ENCODE results near the gene C1orf216.
A peak's percentile ranks its signal among the peaks of the same experiment; 100 is the strongest.

The C1orf216 gene

DNA sequence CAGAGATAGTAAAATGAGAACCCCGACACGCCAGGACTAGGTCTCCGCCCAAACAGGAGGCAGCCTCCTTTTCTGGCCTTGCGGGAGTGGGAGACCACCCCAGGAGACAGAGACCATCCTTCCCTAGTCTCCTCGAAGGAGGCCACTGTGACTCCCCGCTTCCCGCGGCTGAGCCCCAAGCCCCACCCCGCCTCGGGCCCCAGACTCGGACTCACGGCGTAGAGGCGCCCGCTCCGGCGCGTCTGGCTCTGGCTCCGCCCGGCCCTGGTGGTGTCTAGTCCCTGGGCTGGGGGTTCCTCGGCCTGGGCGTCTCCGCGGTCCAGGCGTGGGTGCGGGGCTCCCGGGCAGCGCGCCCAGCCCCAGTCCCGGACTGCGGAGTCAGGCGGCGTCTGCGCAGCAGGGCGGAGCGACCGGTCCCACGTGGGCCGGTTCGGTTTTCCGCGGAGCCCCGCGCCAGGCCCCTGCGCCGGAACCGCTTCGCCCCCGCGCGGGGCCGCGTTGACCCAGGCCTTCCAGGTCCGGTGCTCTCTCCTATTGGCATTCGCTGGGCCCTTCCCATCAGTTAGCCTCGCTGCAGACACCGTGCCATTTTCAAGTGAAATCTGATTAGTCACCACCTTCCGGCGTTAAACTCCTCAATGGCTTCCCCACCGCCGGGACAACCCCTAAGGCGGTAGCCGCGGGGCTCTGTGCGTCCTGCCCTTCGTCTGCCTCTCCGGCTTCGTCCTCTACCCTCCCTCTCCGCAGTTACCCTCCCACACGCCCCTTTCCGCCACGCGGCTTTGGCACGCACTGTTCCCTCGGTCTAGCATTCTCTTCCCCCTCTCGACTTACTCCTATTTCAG lies at the start of gene C1orf216:
Gene C1orf216 (minus strand): TSS at position 393 of the 845 bp plus-strand sequence. CDS start 2,563 bp downstream, outside the sequence.
- H3K27me3 Mint-ChIP-seq: no peaks in the 10 kb centered on the region
- H3K4me3 Mint-ChIP-seq: peak within 1 kb of the TSS; percentile 90
- peak within 1 kb of the TSS; percentile 85 for H3K27ac Mint-ChIP-seq (ENCODE audit: low read depth)
- peak; percentile 79 for ATAC-seq (replicated peaks; ENCODE audit: extremely low read depth, poor library complexity, severe bottlenecking)
- no peaks in the 10 kb centered on the region for H3K9me3 Mint-ChIP-seq
- peak; percentile 43 to 45 for DNase-seq (ENCODE audit: low spot score in 2 of 2)
- H3K4me1 Mint-ChIP-seq: peaks cover 38% of the 10 kb centered on the region
- H3K36me3 Mint-ChIP-seq (ENCODE audit: insufficient read depth): peaks cover 5% of the 10 kb centered on the region

DNA sequence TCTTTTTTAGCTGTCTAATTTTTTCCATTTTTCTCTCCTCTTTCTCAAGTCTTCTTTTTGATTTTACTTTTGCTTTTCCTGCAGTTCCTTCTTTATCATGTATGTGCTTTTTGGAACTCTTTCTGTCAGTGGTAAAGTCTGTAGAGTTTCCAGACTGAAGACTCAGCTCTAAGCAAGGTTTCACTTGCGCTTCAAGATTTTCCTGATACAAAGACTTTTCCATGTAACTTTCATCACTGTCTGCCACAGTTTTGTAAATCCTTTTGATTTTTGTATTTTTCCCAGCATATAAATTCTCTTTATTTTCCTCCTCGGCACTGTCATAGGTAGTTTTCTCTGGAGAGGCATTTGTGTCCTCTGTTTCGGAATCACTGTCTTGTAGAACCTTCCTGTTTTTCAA lies 45.6 kb upstream of the C1orf216 start:
- Mint-ChIP-seq H3K27ac (ENCODE audit: low read depth) (no peak overlapping the region), H3K36me3 (ENCODE audit: insufficient read depth) (no peaks in the 10 kb centered on the region), H3K27me3 (no peaks in the 10 kb centered on the region), H3K9me3 (no peaks in the 10 kb centered on the region), H3K4me3 (no peak overlapping the region), H3K4me1 (peaks cover 12% of the 10 kb centered on the region)
- no peak for ATAC-seq (replicated peaks; ENCODE audit: extremely low read depth, poor library complexity, severe bottlenecking)
- no peak for DNase-seq (ENCODE audit: low spot score in 2 of 2)

DNA sequence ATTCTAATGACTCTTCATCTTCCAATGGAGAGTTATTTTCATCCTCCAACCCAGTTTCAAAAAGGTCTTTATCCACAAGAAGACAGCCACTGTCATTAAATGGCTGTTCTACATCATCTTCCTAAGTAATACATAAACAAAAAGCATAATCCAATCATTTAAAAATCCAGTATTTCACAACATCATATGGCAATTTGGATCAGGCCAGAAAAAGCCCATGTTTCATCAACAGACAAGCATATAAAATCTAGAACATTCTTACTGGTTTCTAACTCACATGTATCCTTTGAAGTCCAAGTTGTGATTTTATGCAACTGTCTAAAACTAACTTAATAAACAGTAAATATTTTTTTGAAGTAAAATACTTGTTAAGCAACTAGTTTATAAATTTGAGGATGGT lies 44.5 kb upstream of the C1orf216 start:
- Mint-ChIP-seq H3K36me3 (ENCODE audit: insufficient read depth) (no peaks in the 10 kb centered on the region), H3K4me3 (no peak overlapping the region), H3K27ac (ENCODE audit: low read depth) (no peak overlapping the region), H3K4me1 (peaks cover 12% of the 10 kb centered on the region), H3K27me3 (no peaks in the 10 kb centered on the region), H3K9me3 (no peaks in the 10 kb centered on the region)
- ATAC-seq (replicated peaks; ENCODE audit: extremely low read depth, poor library complexity, severe bottlenecking) (no peak), DNase-seq (ENCODE audit: low spot score in 2 of 2) (no peak)

GRCh38 chr1:35762141-35762540 lies 43.5 kb upstream of the C1orf216 start:
- Mint-ChIP-seq H3K4me1 (peaks cover 12% of the 10 kb centered on the region), H3K36me3 (ENCODE audit: insufficient read depth) (no peaks in the 10 kb centered on the region), H3K27me3 (no peaks in the 10 kb centered on the region), H3K4me3 (no peak overlapping the region), H3K9me3 (no peaks in the 10 kb centered on the region), H3K27ac (ENCODE audit: low read depth) (no peak overlapping the region)
- ATAC-seq (replicated peaks; ENCODE audit: extremely low read depth, poor library complexity, severe bottlenecking) (no peak), DNase-seq (ENCODE audit: low spot score in 2 of 2) (no peak)

DNA sequence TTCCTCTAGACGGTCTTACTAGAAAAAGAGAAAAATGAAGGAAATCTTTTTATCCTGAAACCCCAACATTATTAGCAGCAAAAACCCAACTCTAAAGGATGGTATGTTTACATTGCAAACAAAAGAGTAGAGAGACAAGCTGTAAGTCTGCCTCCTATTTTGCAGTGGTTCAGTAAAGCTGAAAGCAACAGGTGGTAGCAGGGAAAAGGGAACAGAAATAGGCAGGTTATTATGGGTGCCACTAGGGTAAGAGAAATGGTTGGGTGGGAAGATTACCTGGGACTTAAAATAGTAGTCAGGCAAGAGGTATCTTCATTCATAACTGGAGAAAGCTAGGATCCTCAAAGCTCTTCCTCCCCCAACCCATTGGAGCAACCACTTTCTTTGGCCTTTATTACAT lies 37.4 kb upstream of the C1orf216 start:
- no peak overlapping the region for H3K27ac Mint-ChIP-seq (ENCODE audit: low read depth)
- H3K9me3 Mint-ChIP-seq: no peaks in the 10 kb centered on the region
- no peak overlapping the region for H3K4me3 Mint-ChIP-seq
- DNase-seq (ENCODE audit: low spot score in 2 of 2): no peak
- no peaks in the 10 kb centered on the region for H3K36me3 Mint-ChIP-seq (ENCODE audit: insufficient read depth)
- no peaks in the 10 kb centered on the region for H3K4me1 Mint-ChIP-seq
- no peak for ATAC-seq (replicated peaks; ENCODE audit: extremely low read depth, poor library complexity, severe bottlenecking)
- H3K27me3 Mint-ChIP-seq: no peaks in the 10 kb centered on the region

DNA sequence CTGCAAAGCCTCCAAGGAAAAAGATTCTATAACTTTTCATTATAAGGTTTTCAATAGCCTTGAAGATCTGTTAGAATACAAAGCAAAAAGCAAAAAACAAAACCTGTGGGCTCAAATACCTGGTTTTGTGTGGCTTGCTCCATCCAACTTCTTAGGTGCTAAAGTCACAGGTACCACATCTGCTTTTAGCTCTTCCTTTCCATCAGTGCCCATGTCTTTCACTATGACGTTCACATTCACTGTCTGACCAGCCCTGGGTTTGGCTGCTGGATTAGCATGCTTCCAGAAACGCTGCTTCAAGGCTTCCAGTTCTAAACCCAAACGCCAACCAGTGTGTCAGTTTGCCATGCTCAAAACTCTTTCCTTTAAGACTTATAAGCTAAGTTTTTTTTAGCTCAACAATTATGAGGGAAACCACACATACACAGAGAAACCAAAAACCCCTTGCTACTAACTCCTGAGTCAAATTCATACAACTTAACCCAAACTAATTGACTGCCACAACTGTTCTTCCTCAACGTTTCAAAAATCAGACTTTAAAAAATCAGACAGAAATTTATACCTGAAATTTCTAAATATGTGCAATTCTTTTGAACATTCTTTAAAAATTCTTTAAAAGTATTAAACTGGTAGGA lies 35.1 kb upstream of the C1orf216 start:
- Mint-ChIP-seq H3K4me3 (no peak overlapping the region), H3K9me3 (no peaks in the 10 kb centered on the region), H3K36me3 (ENCODE audit: insufficient read depth) (no peaks in the 10 kb centered on the region), H3K27ac (ENCODE audit: low read depth) (peak overlapping the region; percentile 6), H3K4me1 (no peaks in the 10 kb centered on the region), H3K27me3 (no peaks in the 10 kb centered on the region)
- ATAC-seq (replicated peaks; ENCODE audit: extremely low read depth, poor library complexity, severe bottlenecking): no peak
- no peak for DNase-seq (ENCODE audit: low spot score in 2 of 2)

DNA sequence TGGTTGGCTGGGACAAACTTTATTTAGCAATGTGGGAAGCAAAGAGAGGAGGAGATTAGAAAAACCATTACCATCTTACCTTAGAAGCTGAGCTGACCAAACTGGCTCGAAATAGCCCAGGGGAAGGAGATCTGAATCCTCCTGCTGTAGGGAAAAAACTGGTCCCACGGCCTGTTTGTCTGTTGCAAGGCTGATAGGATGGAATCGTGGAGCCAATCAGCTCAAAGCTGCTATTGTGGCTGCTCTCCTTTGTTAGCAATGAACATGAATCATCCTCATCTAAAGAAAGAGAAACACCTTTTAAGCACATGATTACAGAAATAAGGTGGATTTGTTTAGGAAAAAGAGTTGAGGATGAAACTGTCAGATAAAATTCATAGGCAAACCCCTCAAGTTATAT lies 29.6 kb upstream of the C1orf216 start:
- Mint-ChIP-seq H3K27ac (ENCODE audit: low read depth) (no peak overlapping the region), H3K9me3 (no peaks in the 10 kb centered on the region), H3K36me3 (ENCODE audit: insufficient read depth) (no peaks in the 10 kb centered on the region), H3K4me1 (no peaks in the 10 kb centered on the region), H3K27me3 (no peaks in the 10 kb centered on the region), H3K4me3 (no peak overlapping the region)
- ATAC-seq (replicated peaks; ENCODE audit: extremely low read depth, poor library complexity, severe bottlenecking): no peak
- DNase-seq (ENCODE audit: low spot score in 2 of 2): no peak

GRCh38 chr1:35745124-35745730 lies 26.5 kb upstream of the C1orf216 start:
- Mint-ChIP-seq H3K4me1 (no peaks in the 10 kb centered on the region), H3K36me3 (ENCODE audit: insufficient read depth) (no peaks in the 10 kb centered on the region)

GRCh38 chr1:35737120-35737519 lies 18.4 kb upstream of the C1orf216 start:
- Mint-ChIP-seq H3K27ac (ENCODE audit: low read depth) (no peak overlapping the region), H3K36me3 (ENCODE audit: insufficient read depth) (no peaks in the 10 kb centered on the region), H3K4me3 (no peak overlapping the region), H3K4me1 (no peaks in the 10 kb centered on the region), H3K9me3 (no peaks in the 10 kb centered on the region), H3K27me3 (no peaks in the 10 kb centered on the region)
- ATAC-seq (replicated peaks; ENCODE audit: extremely low read depth, poor library complexity, severe bottlenecking) (no peak), DNase-seq (ENCODE audit: low spot score in 2 of 2) (no peak)

More at GRCh38 chr1:35745124-35745730, 26.5 kb upstream of the C1orf216 start:
- no peaks in the 10 kb centered on the region for H3K9me3 Mint-ChIP-seq
- ATAC-seq (replicated peaks; ENCODE audit: extremely low read depth, poor library complexity, severe bottlenecking): no peak
- no peak for DNase-seq (ENCODE audit: low spot score in 2 of 2)
- no peak overlapping the region for H3K27ac Mint-ChIP-seq (ENCODE audit: low read depth)
- H3K27me3 Mint-ChIP-seq: no peaks in the 10 kb centered on the region
- H3K4me3 Mint-ChIP-seq: no peak overlapping the region

DNA sequence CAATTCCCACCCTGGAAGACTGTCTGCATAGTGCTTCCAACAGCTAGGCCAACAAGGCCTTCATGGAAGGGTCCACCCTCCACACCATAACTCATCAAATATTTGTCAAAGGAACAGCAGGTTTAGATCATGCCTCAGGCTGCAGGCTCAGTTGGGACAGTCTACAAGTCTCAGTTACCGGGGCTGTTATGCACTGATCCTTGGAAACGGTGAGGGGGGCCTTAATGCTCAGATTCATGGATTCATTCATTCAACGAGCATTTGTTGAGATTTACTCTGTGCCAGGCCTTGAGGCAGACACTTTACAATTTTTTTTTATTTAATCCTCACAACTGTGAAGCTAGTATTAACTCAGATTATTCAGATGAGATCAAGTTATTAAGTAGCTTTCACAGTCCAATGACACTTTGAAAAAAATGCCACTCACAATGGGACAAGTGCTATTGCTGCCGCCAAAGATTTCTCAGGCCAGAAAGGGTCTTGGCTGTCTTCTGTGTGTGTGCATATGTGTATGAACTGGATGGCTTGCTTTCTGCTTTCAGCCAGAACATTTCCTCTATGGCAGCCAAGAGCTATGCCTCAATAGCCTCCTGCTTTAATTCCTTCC lies 8.9 kb upstream of the C1orf216 start:
- Mint-ChIP-seq H3K9me3 (no peaks in the 10 kb centered on the region), H3K4me3 (no peak overlapping the region), H3K27me3 (no peaks in the 10 kb centered on the region), H3K36me3 (ENCODE audit: insufficient read depth) (no peaks in the 10 kb centered on the region), H3K4me1 (peaks cover 7% of the 10 kb centered on the region), H3K27ac (ENCODE audit: low read depth) (no peak overlapping the region)
- no peak for ATAC-seq (replicated peaks; ENCODE audit: extremely low read depth, poor library complexity, severe bottlenecking)
- no peak for DNase-seq (ENCODE audit: low spot score in 2 of 2)

DNA sequence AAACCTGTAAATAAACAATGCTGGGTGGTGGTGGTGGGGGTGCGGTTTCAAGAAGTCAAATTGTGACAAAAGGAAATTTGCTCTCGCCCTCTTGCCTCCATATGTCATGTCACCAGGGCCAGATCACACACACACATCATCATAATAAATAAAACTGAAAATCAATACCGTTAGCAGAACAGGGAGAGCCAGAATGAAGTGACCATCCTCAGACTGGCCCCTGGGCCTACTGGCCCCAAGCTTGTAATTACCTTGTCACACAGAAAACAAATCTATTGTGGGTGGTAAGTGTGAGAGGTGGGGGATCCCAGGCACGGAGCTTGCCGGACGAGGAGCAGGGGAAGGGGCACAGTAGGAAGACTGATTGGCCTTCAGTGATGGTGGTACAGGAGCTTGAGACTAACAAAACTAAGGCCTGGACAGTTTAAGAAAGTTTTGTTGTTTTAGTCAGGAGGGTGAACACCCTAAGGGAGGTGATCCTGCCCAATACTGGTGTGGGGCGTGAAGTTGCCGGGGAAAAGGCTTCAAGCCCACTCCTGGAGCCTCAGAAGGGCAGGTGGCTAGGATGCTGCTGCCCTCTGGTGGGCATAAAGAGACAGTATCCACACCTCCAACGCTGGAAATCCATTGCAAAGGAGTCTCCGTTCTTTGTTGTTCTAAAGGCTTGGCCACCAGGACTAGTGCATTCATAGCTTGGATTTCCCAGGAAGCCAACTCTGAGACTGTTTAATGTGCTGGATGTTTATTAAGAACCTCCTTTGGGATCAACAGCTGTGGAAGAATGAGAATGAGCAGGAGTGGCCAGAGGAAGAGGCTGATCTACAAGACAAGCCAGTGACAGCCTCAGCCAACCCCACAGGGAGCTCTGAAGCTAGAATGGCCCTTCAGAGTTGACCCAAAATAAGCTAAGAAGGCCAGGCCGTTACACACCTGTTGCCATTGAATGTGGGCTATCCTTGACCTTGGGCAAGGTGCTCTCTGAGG lies 8.1 kb upstream of the C1orf216 start:
- Mint-ChIP-seq H3K9me3 (no peaks in the 10 kb centered on the region), H3K27ac (ENCODE audit: low read depth) (peak overlapping the region; percentile 52)

DNA sequence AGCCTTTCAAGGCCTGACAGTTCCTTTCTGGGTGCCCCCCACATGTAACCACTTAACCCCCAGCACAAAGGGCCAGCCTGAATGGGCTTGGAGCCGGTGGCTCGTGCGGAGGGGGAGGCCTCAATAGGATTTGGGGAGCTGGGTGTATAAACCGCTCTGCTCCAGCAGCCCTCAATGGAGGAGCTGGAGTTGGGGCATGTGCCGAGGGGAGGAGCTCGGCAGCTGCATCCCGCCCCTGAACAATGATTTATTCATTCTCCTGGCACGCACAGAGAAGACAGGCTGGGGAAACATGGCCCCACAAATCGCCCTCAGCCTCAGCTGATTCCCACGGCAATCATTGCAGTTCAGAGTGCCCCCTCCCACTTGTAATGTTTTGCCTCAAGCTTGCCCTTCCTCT lies 6.9 kb upstream of the C1orf216 start:
- Mint-ChIP-seq H3K36me3 (ENCODE audit: insufficient read depth) (no peaks in the 10 kb centered on the region), H3K4me3 (no peak overlapping the region), H3K27ac (ENCODE audit: low read depth) (no peak overlapping the region), H3K9me3 (no peaks in the 10 kb centered on the region), H3K27me3 (no peaks in the 10 kb centered on the region), H3K4me1 (peaks cover 7% of the 10 kb centered on the region)
- ATAC-seq (replicated peaks; ENCODE audit: extremely low read depth, poor library complexity, severe bottlenecking): no peak
- DNase-seq (ENCODE audit: low spot score in 2 of 2): no peak

More for the DNA sequence above, 8.1 kb upstream of the C1orf216 start:
- ATAC-seq (replicated peaks; ENCODE audit: extremely low read depth, poor library complexity, severe bottlenecking): peak; percentile 71
- no peak for DNase-seq (ENCODE audit: low spot score in 2 of 2)
- H3K36me3 Mint-ChIP-seq (ENCODE audit: insufficient read depth): no peaks in the 10 kb centered on the region
- H3K4me1 Mint-ChIP-seq: peaks cover 7% of the 10 kb centered on the region
- no peaks in the 10 kb centered on the region for H3K27me3 Mint-ChIP-seq
- H3K4me3 Mint-ChIP-seq: no peak overlapping the region

Measured in central memory CD8-positive, alpha-beta T cell (primary cell).